HCT116 (cell line): ENCODE data around the gene PEX19. TPM values are rescaled to one million over a fixed set of nuclear protein-coding genes. Genes with fewer than 3 reads are reported as not detected.

Experiments
- ATAC-seq: fragments of 200-7000 bp; cut with Tn5 transposase; 2 replicates; pipeline ENCODE4 v1.9.1; 2020; ENCODE audit warnings: mild to moderate bottlenecking, moderate library complexity
- BruUV-seq: library from RNA; stranded (reverse); fragments of 400-500 nt; replicated peaks from 2 replicates; lab custom pipeline; 2021; lab: Mats Ljungman, UMichigan
- CTCF ChIA-PET: fragments of 300-600 bp; sonication (Branson Sonifier 250); formaldehyde crosslinking; loops from one replicate; lab custom pipeline; 2021; ENCODE audit warnings: antibody characterized with exemption; lab: Charles Lee
- POLR2A ChIA-PET: fragments of 300-600, 350-600 bp; sonication (Branson Sonifier 250); formaldehyde crosslinking; loops from one replicate; lab custom pipeline; 2021; ENCODE audit warnings: antibody characterized with exemption; lab: Charles Lee
- RAD21 ChIA-PET, 2 experiments: fragments of 300-600 bp; sonication (Branson Sonifier 250); formaldehyde crosslinking; loops; one replicate each; lab custom pipeline; 2023; ENCODE audit warnings: low total read pairs in 2 of 2; ENCODE audit not compliant: uncharacterized antibody in 2 of 2, unreplicated experiment in 2 of 2, low non-redundant PET in 1 of 2; lab: Charles Lee
- DNase-seq: peaks from one replicate; pipeline ENCODE4 v3.0.0-alpha.2; 2010; ENCODE audit warnings: low read depth, low spot score
- H2AFZ ChIP-seq: fragments of 200-600 bp; shearing (Covaris generic), sonication (generic); 2 replicates; pipeline ENCODE4 v1.6.1; 2017; ENCODE audit warnings: low read depth, mixed run types, mixed read lengths, antibody characterized with exemption, low read length; ENCODE audit not compliant: poor library complexity, severe bottlenecking
- H3K27ac ChIP-seq: 2 replicates; pipeline ENCODE4 v1.5.1; 2012; ENCODE audit warnings: low read depth, low read length
- H3K27me3 ChIP-seq: fragments of 200-600 bp; sonication (generic); 2 replicates; pipeline ENCODE4 v1.6.1; 2016; ENCODE audit warnings: mixed run types, low read length, mixed read lengths; ENCODE audit not compliant: insufficient read depth
- H3K36me3 ChIP-seq, 2 experiments: fragments of 200-500 bp in 1 of 2; fragments of 200-600 bp in 1 of 2; sonication (Bioruptor generic) in 1 of 2; sonication (generic) in 1 of 2; 2 replicates each; pipeline versions ENCODE4 v1.5.1 to v1.6.1; 2014 to 2016; ENCODE audit warnings: low read length in 2 of 2, inconsistent platforms in 1 of 2, mixed read lengths in 1 of 2, mixed run types in 1 of 2; ENCODE audit not compliant: insufficient read depth in 2 of 2, control insufficient read depth in 1 of 2
- H3K4me1 ChIP-seq, 2 experiments: fragments of 200-600 bp in 1 of 2; sonication (generic) in 1 of 2; 2 replicates each; pipeline versions ENCODE4 v1.5.1 to v1.6.1; 2012 to 2017; ENCODE audit warnings: low read length in 2 of 2, inconsistent platforms in 1 of 2, mild to moderate bottlenecking in 1 of 2, mixed read lengths in 1 of 2, mixed run types in 1 of 2, moderate library complexity in 1 of 2; ENCODE audit not compliant: insufficient read depth in 2 of 2, control insufficient read depth in 1 of 2
- H3K4me2 ChIP-seq: fragments of 200-600 bp; sonication (generic); 2 replicates; pipeline ENCODE4 v1.6.1; 2017; ENCODE audit warnings: mixed run types, low read length, mixed read lengths
- H3K4me3 ChIP-seq, 2 experiments: fragments of 200-600 bp in 1 of 2; sonication (generic) in 1 of 2; replicated peaks in 1 of 2; 2 replicates each; pipeline ENCODE4 v1.5.1; 2011 to 2016; ENCODE audit warnings: low read length in 2 of 2, control low read depth in 1 of 2, low read depth in 1 of 2, mild to moderate bottlenecking in 1 of 2, mixed read lengths in 1 of 2, mixed run types in 1 of 2
- H3K79me2 ChIP-seq: fragments of 200-600 bp; sonication (generic); 2 replicates; pipeline ENCODE4 v1.6.1; 2017; ENCODE audit warnings: mild to moderate bottlenecking, mixed run types, low read length, moderate library complexity, mixed read lengths; ENCODE audit not compliant: insufficient read depth
- H3K9ac ChIP-seq: fragments of 200-600 bp; sonication (generic); 2 replicates; pipeline ENCODE4 v1.6.1; 2016; ENCODE audit warnings: low read length, mixed read lengths
- H3K9me2 ChIP-seq: fragments of 200-600 bp; sonication (generic), shearing (Covaris generic); 2 replicates; pipeline ENCODE4 v1.6.1; 2017; ENCODE audit warnings: mixed run types, mild to moderate bottlenecking, moderate library complexity; ENCODE audit not compliant: insufficient read depth
- H3K9me3 ChIP-seq, 2 experiments: fragments of 200-500 bp in 1 of 2; fragments of 200-600 bp in 1 of 2; sonication (Bioruptor generic) in 1 of 2; sonication (generic) in 1 of 2; 2 replicates each; pipeline ENCODE4 v1.6.1; 2014 to 2017; ENCODE audit warnings: low read length in 2 of 2, mixed read lengths in 2 of 2, inconsistent platforms in 1 of 2, low read depth in 1 of 2, mild to moderate bottlenecking in 1 of 2, mixed run types in 1 of 2, moderate library complexity in 1 of 2; ENCODE audit not compliant: control insufficient read depth in 1 of 2, insufficient read depth in 1 of 2
- H4K20me1 ChIP-seq: fragments of 200-600 bp; sonication (generic), shearing (Covaris generic); 2 replicates; pipeline ENCODE4 v1.6.1; 2017; ENCODE audit warnings: mixed run types, mild to moderate bottlenecking, moderate library complexity; ENCODE audit not compliant: insufficient read depth
- ATF3 ChIP-seq: IDR thresholded peaks from 2 replicates; pipeline ENCODE4 v1.6.1; 2012
- CBX3 ChIP-seq: IDR thresholded peaks from 2 replicates; pipeline ENCODE4 v1.6.1; 2012; ENCODE audit warnings: low read depth
- EZH2phosphoT487 ChIP-seq: fragments of 200-600 bp; IDR thresholded peaks from 2 replicates; pipeline ENCODE4 v1.6.1; 2018; ENCODE audit warnings: antibody characterized with exemption, borderline replicate concordance
- FOSL1 ChIP-seq: IDR thresholded peaks from 2 replicates; pipeline ENCODE4 v1.6.1; 2012; ENCODE audit warnings: low read depth
- JUND ChIP-seq: IDR thresholded peaks from 2 replicates; pipeline ENCODE4 v1.6.1; 2012
- MAX ChIP-seq: IDR thresholded peaks from 2 replicates; pipeline ENCODE4 v1.6.1; 2012
- POLR2A ChIP-seq: IDR thresholded peaks from 2 replicates; pipeline ENCODE4 v1.7.0; 2011; ENCODE audit warnings: borderline replicate concordance; ENCODE audit not compliant: insufficient read depth, insufficient read length; ENCODE audit errors: extremely low read depth
- RAD21 ChIP-seq: IDR thresholded peaks from 2 replicates; pipeline ENCODE4 v1.6.1; 2012; ENCODE audit warnings: low read depth, mild to moderate bottlenecking
- SIN3A ChIP-seq: IDR thresholded peaks from 2 replicates; pipeline ENCODE4 v1.6.1; 2012; ENCODE audit warnings: low read depth
- SP1 ChIP-seq: IDR thresholded peaks from 2 replicates; pipeline ENCODE4 v1.6.1; 2012; ENCODE audit warnings: low read depth
- SRF ChIP-seq: IDR thresholded peaks from 2 replicates; pipeline ENCODE4 v1.6.1; 2012; ENCODE audit warnings: low read depth
- TCF7L2 ChIP-seq: IDR thresholded peaks from 2 replicates; pipeline ENCODE4 v1.7.0; 2011; ENCODE audit warnings: borderline replicate concordance, inconsistent platforms; ENCODE audit not compliant: insufficient read depth, insufficient read length; ENCODE audit errors: extremely low read depth
- YY1 ChIP-seq: IDR thresholded peaks from 2 replicates; pipeline ENCODE4 v1.6.1; 2011; ENCODE audit warnings: low read length, low read depth, moderate library complexity, mild to moderate bottlenecking; ENCODE audit not compliant: insufficient replicate concordance; ENCODE audit errors: extremely low read depth
- ZBTB33 ChIP-seq: IDR thresholded peaks from 2 replicates; pipeline ENCODE4 v1.6.1; 2011; ENCODE audit warnings: mild to moderate bottlenecking, low read length, moderate library complexity; ENCODE audit not compliant: insufficient replicate concordance; ENCODE audit errors: extremely low read depth
- ZFX ChIP-seq: fragments of 450-650 bp; IDR thresholded peaks from 2 replicates; pipeline ENCODE4 v1.6.1; 2017
- ZNF274 ChIP-seq: fragments of 200-500 bp; sonication (Bioruptor generic); IDR thresholded peaks from 2 replicates; pipeline ENCODE4 v1.6.1; 2014; ENCODE audit warnings: mild to moderate bottlenecking, low read depth, low read length, inconsistent platforms
- intact Hi-C: fragments of 100-400 bp; cut with micrococcal nuclease; formaldehyde crosslinking; loops from 2 replicates; pipeline ENCODE4 v1.10.0; 2022
- total RNA-seq: library from RNA; stranded (reverse); gene quantifications from one replicate; pipeline ENCODE4 v1.2.1, GENCODE V29; 2021; ENCODE audit not compliant: unreplicated experiment

PEX19 gene
- total RNA-seq, 1 experiment from 2014 or later, result 35.9 TPM

GRCh38 chr1:160325252-160325651 is 40.3 kb upstream of the PEX19 start:
- no peak overlapping the region for H3K9ac ChIP-seq
- CTCF ChIA-PET, result no interaction called here
- no TSS peak for BruUV-seq

GRCh38 chr1:160322831-160323230 is 37.9 kb upstream of the PEX19 start:
- no TSS peak for BruUV-seq
- Histone ChIP-seq H4K20me1 (0 out of 2 replicates have a peak, but pooled peaks cover 4% of the 10 kb centered on the region), H3K4me1 (no peaks in the 10 kb centered on the region), H3K9me2 (no peaks in the 10 kb centered on the region), H3K79me2 (peaks cover 44% of the 10 kb centered on the region), H3K36me3 (peaks cover 35 to 48% of the 10 kb centered on the region in 2 experiments), H3K9me3 (no peaks in the 10 kb centered on the region), H2AFZ (no peak overlapping the region), H3K4me3 (no peak overlapping the region), H3K4me2 (no peak overlapping the region), H3K27me3 (no peaks in the 10 kb centered on the region), H3K27ac (no peak overlapping the region), H3K9ac (no peak overlapping the region)
- intact Hi-C loops, result no loop called here
- TF ChIP-seq SIN3A (no peak), SRF (no peak), ZBTB33 (no peak), RAD21 (no peak), JUND (no peak), ZFX (no peak), SP1 (no peak), TCF7L2 (no peak), POLR2A (no peak), YY1 (no peak), ATF3 (no peak), ZNF274 (no peak)
- ChIA-PET POLR2A (no interaction called here), RAD21 (no interaction called here), CTCF (no interaction called here)
- ATAC-seq (no peak), DNase-seq (no peak)

More at GRCh38 chr1:160325252-160325651, 40.3 kb upstream of the PEX19 start:
- Histone ChIP-seq H3K4me2 (no peak overlapping the region), H3K4me3 (no peak overlapping the region), H3K9me2 (no peaks in the 10 kb centered on the region), H3K27me3 (no peaks in the 10 kb centered on the region), H3K4me1 (no peaks in the 10 kb centered on the region), H2AFZ (no peak overlapping the region), H3K27ac (no peak overlapping the region), H3K36me3 (peaks cover 46 to 53% of the 10 kb centered on the region in 2 experiments), H3K9me3 (no peaks in the 10 kb centered on the region), H4K20me1 (0 out of 2 replicates have a peak, but pooled peaks cover 4% of the 10 kb centered on the region), H3K79me2 (peaks cover 35% of the 10 kb centered on the region)
- DNase-seq (no peak), ATAC-seq (no peak)
- intact Hi-C loops, result no loop called here
- TF ChIP-seq CBX3 (no peak), YY1 (no peak), MAX (no peak), POLR2A (no peak), SIN3A (no peak), EZH2phosphoT487 (no peak), ATF3 (no peak), TCF7L2 (no peak), FOSL1 (no peak)
- POLR2A ChIA-PET, result no interaction called here
- RAD21 ChIA-PET, result no interaction called here
